HG02870 (cell line): Measurements from ENCODE around the gene GPAM.
"Not testable (repeated sequence)": the region's sequence is repeated elsewhere in the genome, so short reads cannot be mapped to it uniquely, and the experiment has no call there.

ENCODE experiments used
- ATAC-seq: cut with Tn5 transposase; IDR thresholded peaks from one replicate; pipeline ENCODE4 v1.9.1; 2021; ENCODE audit warnings: mild to moderate bottlenecking, moderate library complexity; ENCODE audit not compliant: unreplicated experiment

The GPAM gene, protein sequence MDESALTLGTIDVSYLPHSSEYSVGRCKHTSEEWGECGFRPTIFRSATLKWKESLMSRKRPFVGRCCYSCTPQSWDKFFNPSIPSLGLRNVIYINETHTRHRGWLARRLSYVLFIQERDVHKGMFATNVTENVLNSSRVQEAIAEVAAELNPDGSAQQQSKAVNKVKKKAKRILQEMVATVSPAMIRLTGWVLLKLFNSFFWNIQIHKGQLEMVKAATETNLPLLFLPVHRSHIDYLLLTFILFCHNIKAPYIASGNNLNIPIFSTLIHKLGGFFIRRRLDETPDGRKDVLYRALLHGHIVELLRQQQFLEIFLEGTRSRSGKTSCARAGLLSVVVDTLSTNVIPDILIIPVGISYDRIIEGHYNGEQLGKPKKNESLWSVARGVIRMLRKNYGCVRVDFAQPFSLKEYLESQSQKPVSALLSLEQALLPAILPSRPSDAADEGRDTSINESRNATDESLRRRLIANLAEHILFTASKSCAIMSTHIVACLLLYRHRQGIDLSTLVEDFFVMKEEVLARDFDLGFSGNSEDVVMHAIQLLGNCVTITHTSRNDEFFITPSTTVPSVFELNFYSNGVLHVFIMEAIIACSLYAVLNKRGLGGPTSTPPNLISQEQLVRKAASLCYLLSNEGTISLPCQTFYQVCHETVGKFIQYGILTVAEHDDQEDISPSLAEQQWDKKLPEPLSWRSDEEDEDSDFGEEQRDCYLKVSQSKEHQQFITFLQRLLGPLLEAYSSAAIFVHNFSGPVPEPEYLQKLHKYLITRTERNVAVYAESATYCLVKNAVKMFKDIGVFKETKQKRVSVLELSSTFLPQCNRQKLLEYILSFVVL

GRCh38 chr10:112183329-112184051 lies at the start of gene GPAM:
TSS of gene GPAM (minus strand) at chr10:112183765. CDS start at chr10:112181784, 1,981 bp downstream.
- ATAC-seq, result peak; percentile 96

- peak; percentile 44 for ATAC-seq
Observed at GRCh38 chr10:112232670-112233069, 49.1 kb upstream of the GPAM start.

DNA sequence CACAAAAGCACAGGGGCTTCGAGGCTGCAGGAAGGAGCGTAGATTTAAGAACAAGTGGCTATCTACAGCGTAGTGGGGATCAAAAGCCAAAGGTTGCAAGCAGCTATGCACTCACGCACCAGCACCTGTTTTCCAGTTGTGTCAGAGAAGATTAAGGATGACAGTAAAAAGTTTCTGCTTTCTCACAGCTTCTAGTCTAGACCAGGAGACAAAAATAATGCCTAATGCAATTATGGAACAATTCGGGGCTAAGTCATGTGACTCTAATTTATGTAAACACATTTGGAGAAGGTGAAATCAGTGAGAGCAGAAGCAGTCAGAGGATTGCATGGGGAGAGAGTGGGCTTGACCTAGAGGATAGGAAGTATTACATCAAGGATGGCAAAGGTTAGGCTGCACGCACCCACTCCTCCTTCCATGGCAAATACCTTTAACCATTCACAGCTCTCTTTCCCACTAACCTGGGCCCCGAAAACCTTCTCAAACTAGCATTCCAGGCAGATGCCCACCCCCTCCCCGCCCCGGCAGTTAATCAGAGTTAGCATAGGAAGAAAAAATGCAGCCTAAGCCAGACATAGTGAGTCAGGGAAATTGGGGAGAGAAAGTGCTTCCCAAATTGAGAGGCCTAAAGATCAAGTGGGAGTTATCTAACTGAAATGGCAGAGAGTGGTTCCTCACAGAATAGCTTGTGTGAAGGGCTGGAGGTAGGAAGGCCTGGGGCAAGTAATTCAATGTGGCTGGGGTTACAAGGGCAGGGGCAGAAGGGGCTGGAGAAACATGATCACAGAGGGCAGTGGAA lies 48.2 kb upstream of the GPAM start:
- ATAC-seq, result no peak

- ATAC-seq, result no peak
Observed at GRCh38 chr10:112230325-112230988, 46.9 kb upstream of the GPAM start.

GRCh38 chr10:112229901-112230300 lies 46.3 kb upstream of the GPAM start:
- ATAC-seq, result no peak

DNA sequence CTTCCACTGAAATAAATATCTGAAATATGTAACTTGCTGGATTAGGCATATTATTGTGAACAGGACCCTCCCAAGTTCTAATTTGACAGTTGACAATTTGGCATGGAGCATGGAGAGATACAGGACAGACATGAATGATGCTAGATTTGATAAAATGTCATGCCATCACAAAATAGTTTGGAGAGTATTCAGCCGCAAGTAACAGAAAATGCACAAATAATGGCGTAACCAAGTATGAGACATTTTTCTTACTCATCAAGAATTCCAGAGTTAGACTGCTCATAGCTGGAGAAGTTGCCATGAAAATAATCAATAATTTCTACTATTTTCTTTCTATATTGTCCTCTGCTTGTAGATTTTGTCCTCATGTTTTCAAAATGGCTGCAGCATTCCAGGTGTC lies 45.5 kb upstream of the GPAM start:
- no peak for ATAC-seq

DNA sequence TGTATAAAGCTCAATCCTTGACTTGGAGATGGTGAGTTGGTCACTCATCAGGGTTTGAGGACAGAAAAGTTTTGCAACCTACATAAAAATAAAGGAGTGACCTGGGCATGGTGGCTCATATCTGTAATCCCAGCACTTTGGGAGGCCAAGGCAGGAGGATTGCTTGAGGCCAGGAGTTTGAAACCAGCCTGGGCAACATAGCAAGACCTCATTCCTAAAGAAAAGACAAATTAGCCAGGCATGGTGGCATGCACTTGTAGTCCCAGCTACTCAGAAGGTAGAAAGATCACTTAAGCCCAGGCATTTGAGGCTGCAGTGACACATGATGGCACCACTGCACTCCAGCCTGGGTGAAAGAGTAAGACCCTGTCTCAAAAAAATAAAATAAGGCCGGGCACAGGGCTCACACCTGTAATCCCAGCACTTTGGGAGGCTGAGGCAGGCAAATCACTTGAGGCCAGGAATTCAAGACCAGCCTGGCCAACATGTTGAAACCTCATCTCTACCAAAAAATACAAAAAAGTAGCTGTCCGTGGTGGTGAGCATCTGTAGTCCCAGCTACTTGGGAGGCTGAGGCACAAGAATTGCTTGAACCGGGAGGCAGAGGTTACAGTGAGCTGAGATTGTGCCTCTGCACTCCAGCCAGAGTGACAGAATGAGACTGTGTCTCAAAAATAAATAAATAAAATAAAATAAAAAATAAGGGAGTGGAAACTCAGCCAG lies 45.0 kb upstream of the GPAM start:
- ATAC-seq, result not testable (repeated sequence)

GRCh38 chr10:112227331-112227987 lies 43.9 kb upstream of the GPAM start:
- ATAC-seq, result no peak

DNA sequence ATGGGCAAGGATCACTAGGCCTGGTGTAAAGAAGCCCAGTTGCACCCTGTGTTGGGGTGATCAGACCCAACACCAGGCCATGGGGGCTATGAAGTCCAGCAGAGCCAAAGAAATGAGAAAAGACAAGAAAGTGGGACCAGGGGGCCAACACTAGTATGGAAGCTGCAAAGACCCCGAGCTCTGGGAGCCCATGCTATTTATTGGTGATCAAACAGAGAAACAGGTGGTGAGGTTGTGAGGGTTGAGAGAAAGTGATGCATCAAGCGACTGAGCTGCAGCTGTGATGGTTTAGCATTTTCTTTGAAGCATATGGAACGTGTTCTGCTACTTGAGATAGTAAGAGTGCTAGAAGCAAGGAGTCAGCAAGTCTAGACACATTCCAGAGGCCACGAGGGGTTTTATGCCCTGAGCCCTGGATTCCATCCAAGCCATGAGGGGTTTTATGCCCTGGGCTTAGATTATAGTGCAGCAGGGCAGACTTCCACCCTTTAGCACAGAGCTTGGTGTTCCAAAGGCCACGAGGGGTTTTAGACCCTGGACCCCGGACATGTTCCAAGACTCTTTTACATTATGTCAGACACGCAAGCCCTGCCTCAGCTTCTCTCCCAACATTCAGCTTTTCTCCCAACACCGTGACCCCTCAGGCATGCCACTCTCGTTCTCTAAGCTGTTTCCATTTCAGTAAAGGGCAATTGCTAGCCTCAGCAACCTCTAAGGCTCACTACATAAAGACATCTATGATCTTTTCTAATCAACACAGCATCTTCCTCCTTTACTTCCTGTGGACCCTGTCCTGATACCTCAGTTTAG lies 43.1 kb upstream of the GPAM start:
- no peak for ATAC-seq

DNA sequence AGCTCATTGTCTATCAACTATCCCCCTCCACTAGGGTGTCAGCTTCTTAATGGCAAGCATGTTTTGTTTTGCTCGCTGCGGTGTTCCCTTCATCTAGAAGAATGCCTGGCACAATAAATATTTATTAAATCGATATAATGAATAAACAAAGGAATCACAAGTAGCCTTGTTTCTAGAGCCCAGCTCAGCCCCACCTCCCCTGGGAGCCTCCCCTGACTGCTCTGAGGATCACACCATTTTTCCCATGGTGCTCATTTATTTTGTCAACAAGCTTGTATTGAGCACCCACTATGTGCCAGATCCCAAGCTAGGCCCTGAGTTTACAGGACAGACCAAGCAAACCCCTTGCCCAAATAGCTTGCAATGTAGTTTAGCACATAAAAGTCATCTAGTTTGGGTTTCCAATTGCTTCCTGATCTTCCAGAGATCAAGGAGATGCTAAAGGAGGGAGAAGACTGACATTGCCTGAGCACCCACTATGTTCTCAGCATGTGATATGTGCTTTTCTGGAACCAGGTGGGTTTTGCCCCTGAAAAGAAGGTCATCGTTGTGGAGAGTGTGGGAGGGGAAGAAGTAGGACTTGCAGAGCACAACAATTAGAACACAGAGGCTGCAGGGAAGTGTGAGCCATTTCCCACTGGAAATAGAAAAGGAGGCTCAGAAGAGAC lies 42.3 kb upstream of the GPAM start:
- ATAC-seq, result no peak

DNA sequence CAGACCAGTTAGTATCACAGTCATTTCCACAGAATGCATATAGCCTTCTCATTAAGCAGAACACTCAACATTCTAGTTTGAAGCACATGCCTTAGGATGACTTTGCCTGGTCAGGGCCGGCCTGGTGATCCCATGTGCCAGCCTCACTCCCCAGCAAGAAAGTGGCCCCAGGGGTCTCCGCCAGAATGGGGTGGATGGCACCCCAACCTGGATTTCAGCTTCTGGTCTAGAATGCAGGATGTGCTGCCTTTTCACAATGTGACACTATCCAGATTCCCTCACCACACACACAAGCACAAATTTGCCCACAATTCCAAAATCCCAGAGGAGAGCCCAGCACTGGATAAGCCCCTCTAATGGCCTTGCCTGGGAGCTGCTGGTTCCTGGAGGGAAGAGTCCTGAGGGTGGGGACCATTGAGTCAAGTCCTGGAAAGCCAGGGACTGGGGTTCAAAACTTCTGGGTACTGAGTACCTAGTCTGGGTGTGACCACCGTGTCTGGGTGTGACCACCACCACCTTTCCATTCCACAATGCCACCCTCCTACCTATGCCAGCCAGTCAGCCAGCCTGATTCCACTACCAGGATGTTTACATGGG lies 41.5 kb upstream of the GPAM start:
- ATAC-seq, result no peak

DNA sequence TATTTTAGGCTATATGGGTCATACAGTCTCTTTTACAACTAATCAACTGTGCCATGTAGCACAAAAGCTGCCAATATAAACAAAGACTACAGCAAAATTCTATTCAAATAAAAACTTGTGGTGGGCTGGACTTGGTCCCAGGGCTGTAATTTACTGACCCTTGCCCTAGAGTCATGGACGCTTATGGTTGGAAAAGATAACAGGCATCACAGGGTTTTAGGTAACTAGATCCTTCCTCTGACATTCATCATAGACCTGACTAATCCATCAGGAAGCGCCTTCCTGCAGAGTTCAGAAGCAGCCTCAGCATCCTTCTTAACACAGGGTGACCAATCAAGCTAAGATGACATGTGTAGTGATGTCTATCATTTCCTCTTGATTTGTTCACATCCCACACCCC lies 40.2 kb upstream of the GPAM start:
- ATAC-seq, result no peak

GRCh38 chr10:112222799-112223198 lies 39.2 kb upstream of the GPAM start:
- ATAC-seq, result no peak

DNA sequence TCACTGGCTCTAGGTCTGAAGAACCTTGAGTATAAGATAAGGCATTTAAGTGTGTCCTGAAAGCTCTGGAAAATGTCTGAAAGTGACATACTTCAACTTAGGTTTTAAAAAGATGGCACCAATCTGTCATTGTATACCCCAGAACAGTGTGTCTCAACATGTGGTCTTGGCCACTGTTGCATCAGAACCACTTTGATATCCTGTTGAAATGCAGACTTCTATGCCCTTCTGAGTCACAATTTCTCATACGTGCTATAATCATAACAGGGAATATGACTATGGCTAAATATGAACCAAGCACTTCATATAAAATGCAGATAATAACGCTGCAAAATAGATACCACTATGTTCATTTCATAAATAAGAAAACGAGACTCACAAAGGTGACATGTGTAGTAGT lies 38.0 kb upstream of the GPAM start:
- no peak for ATAC-seq

DNA sequence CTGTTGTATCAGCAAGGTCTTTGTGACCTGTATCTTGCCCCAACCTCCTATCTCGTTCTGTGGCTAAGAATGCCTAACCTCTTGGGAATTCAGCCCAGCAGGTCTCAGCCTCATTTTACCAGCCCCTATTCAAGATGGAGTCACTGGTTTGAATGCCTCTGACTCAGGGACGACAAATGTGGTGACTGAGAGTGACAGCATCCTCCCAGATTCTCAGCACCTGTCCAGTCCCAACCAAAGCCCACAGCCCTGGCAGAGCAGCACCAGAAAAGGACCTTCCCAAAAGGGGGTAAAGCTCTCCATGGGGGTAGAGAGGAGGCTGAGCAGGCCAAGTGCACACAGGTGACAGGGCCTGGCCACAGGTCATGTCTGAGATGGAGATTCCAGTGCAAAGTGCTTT lies 35.4 kb upstream of the GPAM start:
- no peak for ATAC-seq

DNA sequence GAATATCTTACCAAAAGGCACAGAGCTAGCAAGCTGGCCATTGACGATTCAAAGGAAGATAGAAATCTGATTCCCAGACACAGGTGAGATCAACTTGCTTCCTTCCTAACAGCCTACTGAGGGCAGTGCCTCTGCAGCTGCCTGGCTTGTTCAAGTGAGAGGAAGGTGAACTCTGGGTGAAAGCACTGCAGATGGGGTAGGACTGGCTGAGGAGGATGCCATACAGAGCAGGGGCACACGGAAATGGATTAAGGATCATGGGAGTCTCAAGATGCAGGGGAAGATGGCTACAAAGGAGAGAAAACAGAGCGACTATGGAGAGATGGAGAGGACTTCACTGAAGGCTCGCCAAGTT lies 34.4 kb upstream of the GPAM start:
- no peak for ATAC-seq

- no peak for ATAC-seq
Observed at GRCh38 chr10:112217386-112218035, 33.9 kb upstream of the GPAM start.
